MG63 (cell line): ENCODE data around the gene ARHGEF37. TPM values are rescaled to one million over a fixed set of nuclear protein-coding genes. Genes with fewer than 3 reads are reported as not detected.
A peak's percentile ranks its signal among the peaks of the same experiment; 100 is the strongest.
"Not testable (repeated sequence)": the region's sequence is repeated elsewhere in the genome, so short reads cannot be mapped to it uniquely, and the experiment has no call there.

Experiments
- DNase-seq: peaks from one replicate; pipeline ENCODE4 v3.0.0-alpha.2; 2020
- H3K27me3 ChIP-seq: fragments of 250-450 bp; sonication (Bioruptor Pico); 2 replicates; pipeline ENCODE4 v1.5.1; 2020; ENCODE audit warnings: mild to moderate bottlenecking, moderate library complexity
- H3K36me3 ChIP-seq: fragments of 250-450 bp; sonication (Bioruptor Pico); 2 replicates; pipeline ENCODE4 v1.5.1; 2020; ENCODE audit warnings: mild to moderate bottlenecking, moderate library complexity
- H3K4me3 ChIP-seq: fragments of 250-450 bp; sonication (Bioruptor Pico); 2 replicates; pipeline ENCODE4 v1.5.1; 2020; ENCODE audit warnings: mild to moderate bottlenecking, moderate library complexity
- H3K9me3 ChIP-seq: fragments of 250-450 bp; sonication (Bioruptor Pico); 2 replicates; pipeline ENCODE4 v1.5.1; 2020; ENCODE audit warnings: mild to moderate bottlenecking, moderate library complexity
- total RNA-seq: library from RNA; depleted of rRNA; stranded (reverse); fragments of >200 nt; shearing (Covaris generic); gene quantifications from 2 replicates; pipeline ENCODE4 v1.2.3, GENCODE V29; 2014; ENCODE audit warnings: low replicate concordance; rRNA removed

Gene ARHGEF37, protein sequence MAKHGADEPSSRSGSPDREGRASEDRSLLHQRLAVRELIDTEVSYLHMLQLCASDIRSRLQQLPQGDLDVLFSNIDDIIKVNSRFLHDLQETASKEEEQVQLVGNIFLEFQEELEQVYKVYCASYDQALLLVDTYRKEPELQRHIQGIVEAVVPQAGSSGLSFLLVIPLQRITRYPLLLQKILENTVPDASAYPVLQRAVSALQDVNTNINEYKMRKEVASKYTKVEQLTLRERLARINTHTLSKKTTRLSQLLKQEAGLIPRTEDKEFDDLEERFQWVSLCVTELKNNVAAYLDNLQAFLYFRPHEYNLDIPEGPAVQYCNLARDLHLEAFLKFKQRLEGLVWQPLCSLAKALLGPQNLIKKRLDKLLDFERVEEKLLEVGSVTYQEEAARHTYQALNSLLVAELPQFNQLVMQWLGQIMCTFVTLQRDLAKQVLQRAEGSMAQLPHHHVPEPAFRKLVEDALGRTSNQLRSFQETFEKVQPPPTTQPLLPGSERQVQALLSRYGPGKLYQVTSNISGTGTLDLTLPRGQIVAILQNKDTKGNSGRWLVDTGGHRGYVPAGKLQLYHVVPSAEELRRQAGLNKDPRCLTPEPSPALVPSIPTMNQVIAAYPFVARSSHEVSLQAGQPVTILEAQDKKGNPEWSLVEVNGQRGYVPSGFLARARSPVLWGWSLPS
- total RNA-seq: 0.17 and 1.1 TPM in 2 replicates

DNA sequence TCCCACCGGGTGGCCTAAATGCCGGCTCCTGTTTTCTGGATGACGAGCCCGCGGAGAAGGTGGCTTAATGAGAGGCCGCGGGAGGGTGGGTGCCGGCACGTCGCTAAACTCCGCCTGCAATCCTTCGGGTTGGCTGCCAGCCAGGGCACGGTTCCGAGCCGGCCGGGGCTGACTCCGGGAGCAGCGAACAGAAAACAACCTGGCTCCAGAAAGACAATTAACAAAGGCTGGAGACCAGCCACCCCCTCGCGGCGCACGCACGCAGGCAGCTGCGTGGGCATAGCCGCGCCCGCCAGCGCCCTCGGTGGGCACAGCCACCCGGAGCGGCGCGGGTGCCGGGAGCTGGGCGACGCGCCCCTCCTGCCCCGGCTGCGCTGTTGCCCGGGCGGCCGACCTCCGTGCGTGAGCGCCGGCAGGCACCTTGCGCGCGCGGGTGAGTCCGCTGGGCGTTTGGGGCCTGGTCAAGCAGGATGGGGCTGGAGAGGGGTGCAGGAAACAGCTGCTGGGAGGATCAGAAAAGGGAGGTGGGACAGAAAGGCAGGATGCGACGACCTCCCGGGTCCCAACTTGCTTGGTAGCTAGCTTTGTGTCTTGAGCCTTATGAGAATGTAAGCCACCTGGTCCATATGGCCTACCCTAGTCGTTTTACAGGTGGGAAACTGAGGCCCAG lies at the start of gene ARHGEF37:
Gene ARHGEF37, plus strand, starts transcription at position 307 of the 670 bp plus-strand sequence. CDS start 16,272 bp downstream, outside the sequence.
- peak; percentile 78 for DNase-seq
- Histone ChIP-seq H3K9me3 (peaks cover 4% of the 10 kb centered on the region; the same call in 1 of the 2 replicates), H3K36me3 (no peaks in the 10 kb centered on the region), H3K4me3 (peak within 1 kb of the TSS; percentile 33), H3K27me3 (no peaks in the 10 kb centered on the region)

DNA sequence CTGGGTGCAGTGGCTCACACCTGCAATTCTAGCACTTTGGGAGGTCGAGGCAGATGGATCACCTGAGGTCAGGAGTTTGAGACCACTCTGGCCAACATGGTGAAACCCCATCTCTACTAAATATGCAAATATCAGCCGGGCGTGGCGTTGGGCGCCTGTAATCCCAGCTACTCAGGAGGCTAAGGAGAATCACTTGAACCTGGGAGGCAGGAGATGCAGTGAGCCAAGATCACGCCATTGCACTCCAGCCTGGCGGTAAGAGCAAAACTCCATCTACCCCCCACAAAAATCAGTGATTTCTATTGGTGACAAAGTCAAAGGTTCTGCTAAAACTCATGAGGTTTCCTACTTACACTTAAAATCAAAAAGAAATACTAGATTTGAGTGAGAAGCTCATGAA lies 48.9 kb upstream of the ARHGEF37 start:
- Histone ChIP-seq H3K27me3 (no peaks in the 10 kb centered on the region), H3K4me3 (no peak overlapping the region), H3K36me3 (peaks cover 75% of the 10 kb centered on the region), H3K9me3 (no peaks in the 10 kb centered on the region)
- DNase-seq: no peak

DNA sequence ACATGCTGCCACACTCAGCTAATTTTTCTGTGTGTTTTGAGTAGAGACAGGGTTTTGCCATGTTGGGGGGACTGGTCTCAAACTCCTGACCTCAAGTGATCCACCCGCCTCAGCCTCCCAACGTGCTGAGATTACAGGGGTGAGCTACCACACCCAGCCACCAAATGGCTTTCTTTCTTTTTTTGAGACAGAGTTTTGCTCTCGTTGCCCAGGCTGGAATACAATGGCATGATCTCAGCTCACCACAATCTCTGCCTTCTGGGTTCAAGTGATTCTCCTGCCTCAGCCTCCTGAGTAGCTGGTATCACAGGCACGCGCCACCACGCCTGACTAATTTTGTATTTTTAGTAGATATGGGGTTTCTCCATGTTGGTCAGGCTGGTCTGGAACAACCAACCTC lies 45.5 kb upstream of the ARHGEF37 start:
- not testable (repeated sequence) for H3K9me3 ChIP-seq, H3K4me3 ChIP-seq, H3K27me3 ChIP-seq, DNase-seq
- peaks cover 78% of the 10 kb centered on the region for H3K36me3 ChIP-seq

DNA sequence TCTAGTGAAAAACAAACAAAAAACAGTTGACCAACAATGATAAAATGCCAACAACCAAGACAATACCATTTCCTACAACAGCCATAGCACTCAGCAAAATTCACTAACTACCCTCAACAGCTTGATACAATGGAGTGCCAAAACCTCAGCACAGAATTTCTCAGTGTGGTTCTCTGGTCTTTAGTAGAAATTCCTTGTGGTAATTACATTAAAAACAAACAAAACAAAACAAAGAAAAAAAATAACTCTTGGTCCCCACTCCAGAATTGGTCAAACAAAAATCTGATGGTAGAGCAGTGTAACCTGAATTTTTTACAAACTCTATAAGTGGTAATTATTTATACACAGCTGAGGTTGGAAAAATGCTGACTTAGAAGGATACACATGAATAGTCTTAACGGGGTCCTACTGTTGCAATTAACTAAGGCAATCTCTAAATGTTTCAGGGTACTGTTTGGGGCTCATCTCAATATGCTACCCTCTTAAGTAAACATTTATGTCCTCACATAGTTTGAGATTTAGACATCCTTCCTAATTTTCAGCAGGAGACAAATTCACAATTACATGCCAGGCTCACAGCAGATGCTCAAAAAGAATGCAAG lies 43.8 kb upstream of the ARHGEF37 start:
- no peak for DNase-seq
- H3K4me3 ChIP-seq: no peak overlapping the region
- H3K27me3 ChIP-seq: no peaks in the 10 kb centered on the region
- H3K9me3 ChIP-seq: no peaks in the 10 kb centered on the region
- H3K36me3 ChIP-seq: peaks cover 81% of the 10 kb centered on the region

DNA sequence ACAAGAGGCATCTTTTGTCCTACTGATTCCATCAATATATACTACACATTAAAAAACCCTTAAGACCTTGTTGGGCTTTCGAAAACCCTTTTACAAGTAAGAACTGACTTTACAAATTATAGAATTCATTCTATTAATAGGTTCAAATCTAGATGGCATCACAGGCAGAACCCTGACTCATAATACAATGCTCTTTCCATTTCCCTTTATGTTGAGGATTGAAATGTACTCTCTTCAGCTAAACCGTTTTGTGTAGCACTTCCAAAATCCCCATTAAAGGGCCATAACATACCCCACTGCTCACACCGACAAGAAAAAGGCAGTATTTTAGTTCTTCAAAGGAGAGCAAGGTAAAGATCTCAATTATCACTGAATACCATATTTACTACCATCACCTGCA lies 41.2 kb upstream of the ARHGEF37 start:
- DNase-seq: no peak
- Histone ChIP-seq H3K36me3 (peaks cover 87% of the 10 kb centered on the region), H3K9me3 (no peaks in the 10 kb centered on the region), H3K4me3 (no peak overlapping the region), H3K27me3 (no peaks in the 10 kb centered on the region)

DNA sequence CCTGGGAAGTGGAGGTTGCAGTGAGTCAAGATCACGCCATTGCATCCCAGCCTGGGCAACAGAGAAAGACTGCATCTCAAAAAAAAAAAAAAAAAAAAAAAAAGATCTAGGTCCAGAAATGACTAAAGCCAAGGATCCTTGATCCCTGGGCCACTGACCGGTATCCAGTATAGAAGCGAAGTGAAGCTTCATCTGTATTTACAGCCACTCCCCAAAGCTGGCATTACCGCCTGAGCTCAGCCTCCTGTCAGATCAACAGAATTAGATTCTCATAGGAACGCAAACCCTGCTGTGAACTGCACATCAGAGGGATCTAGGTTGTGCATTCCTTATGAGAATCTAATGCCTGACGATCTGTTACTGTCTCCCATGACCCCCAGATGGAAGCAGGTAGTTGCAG lies 39.4 kb upstream of the ARHGEF37 start:
- Histone ChIP-seq H3K4me3 (no peak overlapping the region), H3K27me3 (no peaks in the 10 kb centered on the region), H3K36me3 (peaks cover 88% of the 10 kb centered on the region), H3K9me3 (no peaks in the 10 kb centered on the region)
- DNase-seq: no peak

DNA sequence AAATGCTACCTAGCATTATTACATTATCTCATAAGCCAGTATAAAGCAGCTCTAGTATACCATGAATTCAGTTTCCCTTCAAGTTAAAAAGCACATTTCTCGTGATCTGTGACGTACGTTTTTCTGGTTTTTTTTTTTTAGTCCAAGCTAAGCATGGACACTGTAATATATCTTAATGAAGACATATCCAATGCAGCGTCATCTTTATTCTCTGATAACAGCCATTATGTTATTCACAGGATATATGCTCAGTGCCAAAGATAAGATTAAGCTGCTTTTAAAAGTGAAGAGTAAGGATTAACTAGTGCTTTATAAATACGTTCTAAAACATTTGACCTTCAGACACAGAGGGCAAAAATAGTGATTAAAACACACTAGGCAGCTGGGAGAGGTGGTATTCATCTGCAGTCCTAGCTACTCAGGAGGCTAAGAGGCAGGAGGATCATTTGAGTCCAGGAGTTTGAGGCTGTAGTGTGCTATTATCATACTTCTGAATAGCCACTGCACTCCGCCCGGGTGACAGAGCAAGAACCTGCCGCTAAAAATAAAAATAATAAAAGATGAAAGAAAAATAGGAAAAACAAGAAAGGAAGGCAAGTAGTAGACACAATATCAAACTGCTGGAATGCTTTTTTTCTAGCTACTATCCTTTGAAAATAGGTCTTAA lies 37.8 kb upstream of the ARHGEF37 start:
- no peak overlapping the region for H3K4me3 ChIP-seq
- H3K9me3 ChIP-seq: no peaks in the 10 kb centered on the region
- DNase-seq: no peak
- peaks cover 90% of the 10 kb centered on the region for H3K36me3 ChIP-seq
- no peaks in the 10 kb centered on the region for H3K27me3 ChIP-seq

DNA sequence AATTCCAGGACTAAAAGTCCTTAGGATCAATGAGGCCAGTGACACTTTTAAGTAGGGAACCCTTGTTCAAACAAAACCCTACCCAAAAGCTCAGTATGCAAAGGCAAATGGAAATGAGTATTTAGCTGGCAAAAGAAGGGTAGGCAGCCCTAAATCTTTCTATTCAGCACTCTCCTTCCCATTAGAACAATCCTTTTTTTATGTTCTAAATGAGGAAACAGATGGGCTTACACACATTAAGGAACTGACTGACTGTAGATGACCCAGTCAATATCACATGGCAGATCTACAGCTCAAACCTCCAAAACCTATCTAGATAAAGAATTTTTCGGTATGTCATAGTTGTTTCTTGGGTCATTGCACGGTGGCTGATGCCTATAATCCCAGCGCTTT lies 37.3 kb upstream of the ARHGEF37 start:
- H3K9me3 ChIP-seq: no peaks in the 10 kb centered on the region
- no peak for DNase-seq
- H3K27me3 ChIP-seq: no peaks in the 10 kb centered on the region
- no peak overlapping the region for H3K4me3 ChIP-seq
- H3K36me3 ChIP-seq: peaks cover 90% of the 10 kb centered on the region

DNA sequence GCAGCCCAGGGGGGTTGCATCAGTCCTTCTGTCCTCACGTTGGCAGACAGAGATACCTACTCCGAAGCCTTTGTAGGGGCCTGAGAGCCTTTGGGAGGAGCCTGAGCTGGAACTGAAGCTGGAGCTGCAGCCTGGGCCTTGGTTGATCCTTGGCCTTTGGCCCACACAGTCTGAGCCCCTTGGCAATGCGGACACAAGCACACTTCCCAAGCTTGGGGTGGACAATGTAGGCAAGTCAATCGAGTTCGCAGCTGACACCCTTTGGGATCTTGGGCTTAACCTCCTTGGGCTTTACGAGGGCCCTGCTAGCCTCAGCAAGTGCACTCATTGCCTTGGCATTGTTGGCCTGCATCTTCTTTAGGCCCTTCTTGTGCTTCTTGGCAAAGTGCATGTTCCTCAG lies 36.0 kb upstream of the ARHGEF37 start:
- no peak overlapping the region for H3K4me3 ChIP-seq
- H3K36me3 ChIP-seq: peaks cover 92% of the 10 kb centered on the region
- no peaks in the 10 kb centered on the region for H3K9me3 ChIP-seq
- DNase-seq: no peak
- H3K27me3 ChIP-seq: no peaks in the 10 kb centered on the region

DNA sequence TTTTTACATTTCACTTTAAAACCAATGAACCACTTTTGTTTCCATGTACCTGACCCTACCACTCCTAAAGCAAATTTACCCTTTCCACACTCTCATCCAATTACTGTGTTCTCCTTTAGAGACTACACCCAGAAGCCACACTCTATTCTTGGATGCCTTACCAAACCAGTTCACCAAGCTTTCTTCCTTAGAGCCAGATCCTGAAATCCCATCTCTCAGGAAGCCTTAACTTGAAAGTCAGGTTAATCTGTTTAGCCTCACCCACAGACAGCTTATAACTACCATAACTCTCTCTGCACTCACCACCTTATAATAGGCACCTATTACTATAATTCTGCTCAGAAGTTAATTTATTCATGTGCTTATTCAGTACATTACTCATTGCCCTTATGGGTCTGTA lies 34.3 kb upstream of the ARHGEF37 start:
- H3K4me3 ChIP-seq: no peak overlapping the region
- H3K9me3 ChIP-seq: no peaks in the 10 kb centered on the region
- H3K27me3 ChIP-seq: no peaks in the 10 kb centered on the region
- no peak for DNase-seq
- peaks cover 85% of the 10 kb centered on the region for H3K36me3 ChIP-seq

DNA sequence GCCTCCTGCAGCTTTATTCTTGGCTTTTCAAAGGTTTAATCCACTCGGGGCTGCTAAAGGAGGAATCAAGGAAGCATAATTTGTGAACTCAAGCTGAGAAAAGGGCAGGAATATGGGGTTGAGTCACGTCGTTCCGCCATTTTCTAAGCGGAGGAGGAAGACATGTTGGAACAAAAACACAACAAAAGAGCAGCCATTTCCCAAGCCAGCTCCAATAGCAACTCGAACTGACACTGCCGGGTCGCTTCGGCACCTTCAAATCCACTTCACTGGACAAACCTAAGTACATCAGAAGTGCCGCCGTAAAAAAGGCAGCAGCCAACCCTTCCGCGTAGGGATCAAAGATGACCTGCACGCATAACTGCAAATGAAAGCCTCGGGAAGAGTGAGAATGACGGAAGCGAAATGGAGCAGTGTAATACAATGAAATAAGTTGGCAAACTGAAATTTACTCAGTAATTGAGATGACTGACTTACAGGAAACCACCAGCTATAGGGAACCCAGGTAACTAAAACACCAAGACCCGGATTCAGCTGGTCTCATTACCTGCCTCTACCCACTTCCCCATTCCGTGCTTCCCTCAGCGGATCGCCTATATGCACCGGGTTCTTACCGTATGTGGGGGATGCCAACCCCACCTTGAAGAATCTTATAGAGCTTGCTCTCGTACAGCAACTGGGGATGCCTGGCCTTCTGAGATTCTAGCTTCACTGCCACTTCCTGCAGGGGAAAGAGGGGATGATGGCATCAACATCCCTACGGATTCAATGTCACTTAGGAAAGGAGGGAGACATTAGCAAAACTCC lies 31.6 kb upstream of the ARHGEF37 start:
- Histone ChIP-seq H3K27me3 (no peaks in the 10 kb centered on the region), H3K36me3 (peaks cover 65% of the 10 kb centered on the region), H3K4me3 (peak overlapping the region; percentile 78), H3K9me3 (no peaks in the 10 kb centered on the region)
- DNase-seq: peak; percentile 22

DNA sequence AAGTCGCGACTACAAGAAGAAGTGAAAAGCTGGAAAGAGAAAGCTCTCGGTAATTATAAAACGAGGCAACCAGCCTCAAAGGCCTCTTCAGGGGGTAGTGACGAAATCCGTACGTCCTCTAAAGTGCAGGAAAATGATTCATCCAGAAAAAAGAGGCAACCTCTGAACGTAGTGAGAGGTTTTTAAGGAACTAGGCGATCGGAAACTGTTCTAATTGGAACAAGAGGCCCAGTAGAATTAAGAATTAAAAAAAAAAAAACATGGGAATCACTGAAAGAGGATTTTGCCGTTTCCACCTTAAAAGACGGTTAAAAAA lies 31.1 kb upstream of the ARHGEF37 start:
- H3K4me3 ChIP-seq: peak overlapping the region; percentile 78
- no peaks in the 10 kb centered on the region for H3K9me3 ChIP-seq
- H3K27me3 ChIP-seq: no peaks in the 10 kb centered on the region
- DNase-seq: no peak
- H3K36me3 ChIP-seq: peaks cover 59% of the 10 kb centered on the region

DNA sequence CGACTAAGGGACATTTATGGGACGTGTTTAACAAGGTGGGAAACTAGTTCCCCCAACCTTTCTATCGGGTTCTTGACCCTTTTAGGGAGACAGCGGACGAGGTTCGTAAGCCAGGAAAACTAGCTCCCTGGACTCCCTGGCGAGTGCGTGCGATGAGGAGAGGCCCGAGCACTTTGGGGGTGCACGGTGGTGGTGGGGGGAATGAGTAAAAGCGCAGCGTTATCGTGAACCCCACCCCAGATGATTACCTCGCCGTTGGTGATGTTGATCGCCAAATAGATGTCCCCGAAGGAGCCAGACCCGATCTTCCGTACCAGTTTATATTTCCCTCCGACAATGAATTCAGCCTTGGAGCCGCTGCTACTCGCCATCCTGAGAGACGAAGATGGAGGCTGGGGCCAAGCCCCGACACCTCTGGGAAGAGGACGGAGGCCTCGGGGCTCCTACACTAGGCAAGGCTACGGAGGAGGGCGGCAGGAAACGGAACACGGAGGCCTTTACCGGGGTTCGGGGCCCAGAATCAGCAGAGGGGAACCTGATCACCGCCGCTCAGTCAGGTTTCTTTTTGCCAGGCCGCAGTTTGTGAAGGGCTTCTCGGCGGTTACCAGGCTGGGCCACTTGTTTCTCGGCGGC lies 30.6 kb upstream of the ARHGEF37 start:
- DNase-seq: no peak

DNA sequence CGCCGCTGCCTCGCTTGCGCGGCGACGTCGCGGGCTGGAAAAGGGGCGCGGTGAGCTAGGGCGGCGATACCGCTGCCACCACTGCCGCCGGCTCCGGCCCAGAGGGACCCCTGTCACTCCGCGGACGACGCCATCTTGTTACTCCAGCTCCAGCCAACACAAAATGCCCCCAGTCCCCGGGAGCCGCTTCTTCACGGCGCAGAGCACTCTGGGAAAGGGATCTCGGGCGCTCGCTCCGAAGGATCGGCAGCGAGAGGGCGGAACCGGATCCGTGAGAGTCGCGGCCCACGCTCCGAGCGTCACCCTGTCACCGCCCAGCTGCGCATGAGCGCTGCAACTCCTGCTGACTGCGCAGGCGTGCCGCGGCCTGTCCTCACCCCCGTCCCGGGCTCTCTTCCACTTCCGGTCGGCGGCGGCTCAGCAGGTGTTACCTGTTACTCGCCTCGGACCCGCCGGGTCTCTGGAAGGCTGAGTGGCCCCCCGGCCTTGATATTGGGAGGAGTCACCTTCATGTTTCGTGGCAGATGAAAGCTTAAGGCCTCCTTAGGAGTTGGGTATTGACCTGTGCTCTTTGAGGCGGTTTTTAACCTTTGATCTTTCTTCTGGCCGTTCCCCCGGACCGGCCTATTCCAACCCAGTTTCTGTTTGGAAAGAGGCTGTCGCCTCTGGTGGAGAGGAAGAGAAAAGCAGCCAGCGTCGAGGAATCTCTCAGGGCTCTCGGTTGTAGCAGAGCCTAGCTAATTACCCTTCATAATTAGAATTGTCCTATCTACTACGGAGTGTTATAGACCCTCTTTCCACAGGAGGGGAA lies 29.9 kb upstream of the ARHGEF37 start, which contains the start of gene CSNK1A1:
Gene CSNK1A1, minus strand, starts transcription at position 213 of the 811 bp plus-strand sequence. CDS start 475 bp downstream, outside the sequence.
- peaks cover 47% of the 10 kb centered on the region for H3K36me3 ChIP-seq
- DNase-seq: peak; percentile 100
- H3K27me3 ChIP-seq: no peaks in the 10 kb centered on the region
- no peaks in the 10 kb centered on the region for H3K9me3 ChIP-seq
- peak within 1 kb of the TSS; percentile 78 for H3K4me3 ChIP-seq

More for the DNA sequence above, 30.6 kb upstream of the ARHGEF37 start:
- peaks cover 54% of the 10 kb centered on the region for H3K36me3 ChIP-seq
- no peaks in the 10 kb centered on the region for H3K9me3 ChIP-seq
- no peaks in the 10 kb centered on the region for H3K27me3 ChIP-seq
- peak overlapping the region; percentile 78 for H3K4me3 ChIP-seq
